OCI-M1 (cell line): ENCODE results near the gene LENG8.
"Not testable (repeated sequence)": the region's sequence is repeated elsewhere in the genome, so short reads cannot be mapped to it uniquely, and the experiment has no call there.

Source experiments
- DNase-seq: peaks from one replicate; lab custom pipeline; 2025; lab: John Stamatoyannopoulos, UW

LENG8 gene

DNA sequence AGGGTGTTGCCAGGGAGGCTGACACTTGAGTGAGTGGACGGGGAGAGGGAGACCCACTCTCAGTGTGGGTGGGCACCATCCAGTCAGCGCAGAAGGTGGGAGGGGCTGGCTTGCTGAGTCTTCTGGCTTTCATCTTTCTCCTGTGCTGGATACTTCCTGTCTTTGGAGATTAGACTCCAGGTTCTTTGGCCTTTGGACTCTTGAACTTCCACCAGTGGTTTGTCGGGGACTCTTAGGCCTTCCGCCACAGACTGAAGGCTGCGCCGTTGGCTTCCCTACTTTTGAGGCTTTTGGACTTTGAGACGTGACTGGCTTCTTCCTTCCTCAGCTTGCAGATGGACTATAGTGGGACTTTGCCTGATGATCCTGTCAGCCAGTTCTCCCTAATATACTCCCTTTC, 4.3 kb upstream of the LENG8 start:
- no peak for DNase-seq

DNA sequence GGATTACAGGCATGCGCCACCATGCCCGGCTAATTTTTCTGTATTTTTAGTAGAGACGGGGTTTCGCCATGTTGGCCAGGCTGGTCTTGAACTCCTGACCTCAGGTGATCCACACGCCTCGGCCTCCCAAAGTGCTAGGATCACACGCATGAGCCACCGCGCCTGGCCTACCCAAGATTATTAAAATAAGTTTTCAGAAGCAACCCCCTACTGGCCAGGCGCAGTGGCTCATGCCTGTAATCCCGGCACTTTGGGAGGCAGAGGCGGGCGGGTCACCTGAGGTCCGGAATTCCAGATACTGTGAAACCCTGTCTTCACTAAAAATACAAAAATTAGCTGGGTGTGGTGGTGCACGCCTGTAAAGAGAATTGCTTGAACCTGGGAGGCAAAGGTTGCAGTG, 2.6 kb upstream of the LENG8 start:
- DNase-seq: not testable (repeated sequence)

DNA sequence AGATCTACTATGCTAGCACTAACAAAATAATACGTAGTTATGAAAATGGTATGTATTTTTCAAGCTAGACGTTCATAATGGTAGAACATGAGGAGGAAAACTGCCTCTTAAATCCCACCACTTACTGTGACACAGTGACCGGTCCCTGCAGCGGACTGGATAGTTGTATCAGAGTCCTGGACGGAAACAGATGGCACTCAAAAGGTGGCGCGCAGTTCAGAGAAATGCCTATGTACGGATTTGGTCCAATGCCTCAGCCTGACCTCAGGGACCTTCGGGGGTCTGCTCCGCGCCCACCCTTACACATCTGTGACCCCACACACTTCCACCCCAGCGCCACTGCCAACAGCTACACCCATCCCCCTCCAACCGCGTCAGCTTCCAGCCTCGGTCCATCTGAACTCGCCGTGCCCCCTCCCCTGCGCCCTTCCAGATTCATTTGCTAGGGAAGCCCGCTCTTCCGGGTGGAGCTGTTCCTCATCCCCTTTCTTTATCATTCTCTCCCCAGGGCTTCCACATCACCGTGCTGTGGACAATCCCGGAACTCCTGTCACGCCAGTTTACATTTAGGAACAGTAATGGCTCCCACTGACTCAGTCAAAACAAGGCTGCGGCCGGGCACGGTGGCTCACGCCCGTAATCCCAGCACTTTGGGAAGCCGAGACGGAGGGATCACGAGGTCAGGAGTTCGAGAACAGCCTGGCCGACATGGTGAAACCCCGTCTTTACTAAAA, 792 bp upstream of the LENG8 start:
- DNase-seq: peak; percentile 75

DNA sequence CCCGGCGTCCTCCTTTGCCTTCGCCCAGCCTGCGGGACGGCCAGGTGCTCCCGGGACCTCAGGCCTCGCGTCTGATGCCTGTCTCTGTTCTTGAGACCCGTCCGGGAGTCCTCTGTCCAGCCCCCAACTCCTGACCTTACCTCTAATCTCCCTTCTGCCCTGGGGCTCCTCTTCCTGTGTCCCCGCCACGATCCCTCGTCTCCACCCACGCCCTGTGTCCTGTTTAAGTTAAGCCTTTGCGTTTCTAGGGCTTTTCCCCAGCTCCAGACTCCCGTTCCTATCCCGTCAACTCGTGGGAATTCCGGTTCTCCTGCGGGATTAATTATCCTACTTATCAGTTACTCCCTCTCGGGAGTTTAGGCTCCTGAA, 686 bp downstream of the LENG8 start:
- DNase-seq: no peak

DNA sequence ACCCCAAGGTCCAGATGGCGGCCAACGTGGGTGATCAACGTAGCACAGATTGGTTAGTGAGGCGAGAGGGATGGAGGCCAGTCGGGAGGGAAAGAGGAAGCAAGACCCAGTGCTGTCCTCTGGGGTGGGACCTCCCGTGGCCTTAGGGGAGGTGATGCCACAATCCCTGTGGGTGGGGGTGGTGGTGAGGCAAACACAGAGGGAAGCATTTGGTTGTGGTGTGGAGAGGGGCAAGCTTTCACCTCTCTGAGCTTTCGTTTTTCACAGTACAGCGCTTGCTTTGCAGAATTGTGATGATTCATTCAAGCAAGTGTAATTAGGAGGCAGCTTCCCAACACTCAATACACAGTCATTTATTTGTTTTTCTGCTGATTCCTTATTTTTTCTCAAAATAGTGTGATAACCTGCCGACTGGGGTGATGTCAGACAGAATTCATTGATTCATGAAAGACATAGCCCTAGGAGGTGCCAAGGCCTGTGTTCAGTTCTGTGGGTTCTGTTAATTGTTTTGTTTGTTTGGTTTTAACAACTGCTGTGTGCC, 2.4 kb downstream of the LENG8 start:
- peak; percentile 60 for DNase-seq

DNA sequence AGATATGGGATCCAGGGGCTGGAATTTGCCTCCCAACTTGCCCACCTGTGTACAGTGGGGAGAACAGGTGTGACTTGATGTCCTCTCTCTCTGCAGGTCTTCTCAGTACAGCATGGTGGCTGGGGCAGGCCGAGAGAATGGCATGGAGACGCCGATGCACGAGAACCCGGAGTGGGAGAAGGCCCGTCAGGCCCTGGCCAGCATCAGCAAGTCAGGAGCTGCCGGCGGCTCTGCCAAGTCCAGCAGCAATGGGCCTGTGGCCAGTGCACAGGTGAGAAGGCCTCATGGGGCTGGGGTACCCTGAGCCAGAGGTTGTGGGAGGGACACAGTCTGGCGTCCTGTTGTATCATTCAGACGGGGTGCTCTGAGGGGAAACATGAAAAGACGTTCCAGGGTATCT, 3.0 kb downstream of the LENG8 start:
- DNase-seq: no peak

DNA sequence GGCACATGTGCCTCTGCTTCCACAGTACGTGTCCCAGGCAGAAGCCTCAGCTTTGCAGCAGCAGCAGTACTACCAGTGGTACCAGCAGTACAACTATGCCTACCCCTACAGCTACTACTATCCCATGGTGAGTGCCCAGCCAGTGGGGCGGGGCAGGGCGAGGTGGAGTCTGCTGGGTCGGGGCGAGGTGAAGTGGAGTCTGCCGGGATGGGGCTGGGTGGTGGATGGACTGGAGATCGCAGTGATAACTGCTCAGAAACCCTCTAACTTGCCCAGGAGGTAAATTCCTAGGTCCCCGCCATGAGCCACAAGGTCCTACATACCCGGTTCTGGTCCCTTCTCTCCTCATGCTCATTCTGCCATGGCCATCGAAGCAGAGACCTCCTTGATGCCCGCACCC, 3.6 kb downstream of the LENG8 start:
- no peak for DNase-seq

DNA sequence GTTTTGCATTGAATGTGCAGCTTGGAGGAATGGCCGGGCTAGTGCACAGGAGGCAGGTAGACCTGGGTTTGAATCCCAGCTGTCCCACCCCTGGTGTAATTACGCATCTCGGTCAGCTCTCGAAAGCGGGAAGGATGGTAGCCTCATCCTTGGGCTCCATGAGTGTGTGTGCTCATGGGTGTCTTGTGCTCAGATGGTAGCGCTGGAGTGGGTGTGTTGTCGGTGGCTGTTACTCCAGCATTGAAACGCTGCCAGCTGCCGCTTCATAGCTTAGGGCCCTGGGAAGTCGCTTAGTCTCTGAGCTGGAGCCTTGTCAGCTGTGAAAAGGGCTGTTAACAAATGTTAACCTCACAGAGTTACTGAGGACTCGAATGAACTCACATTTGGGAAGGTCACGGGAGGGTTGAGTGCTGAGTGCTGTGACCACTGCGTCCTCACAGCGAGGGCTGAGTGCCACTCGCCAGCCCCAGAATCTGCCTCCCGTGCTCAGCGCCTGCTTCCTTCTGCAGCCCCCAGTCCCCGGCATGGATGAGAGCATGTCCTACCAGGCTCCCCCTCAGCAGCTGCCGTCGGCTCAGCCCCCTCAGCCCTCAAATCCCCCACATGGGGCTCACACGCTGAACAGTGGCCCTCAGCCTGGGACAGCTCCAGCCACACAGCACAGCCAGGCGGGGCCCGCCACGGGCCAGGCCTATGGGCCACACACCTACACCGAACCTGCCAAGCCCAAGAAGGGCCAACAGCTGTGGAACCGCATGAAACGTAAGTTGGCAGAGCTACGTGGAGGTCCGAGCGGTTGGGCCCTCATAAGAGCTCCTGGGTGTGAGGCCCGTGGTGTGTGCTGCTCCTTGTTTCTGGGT, 5.2 kb downstream of the LENG8 start:
- no peak for DNase-seq

DNA sequence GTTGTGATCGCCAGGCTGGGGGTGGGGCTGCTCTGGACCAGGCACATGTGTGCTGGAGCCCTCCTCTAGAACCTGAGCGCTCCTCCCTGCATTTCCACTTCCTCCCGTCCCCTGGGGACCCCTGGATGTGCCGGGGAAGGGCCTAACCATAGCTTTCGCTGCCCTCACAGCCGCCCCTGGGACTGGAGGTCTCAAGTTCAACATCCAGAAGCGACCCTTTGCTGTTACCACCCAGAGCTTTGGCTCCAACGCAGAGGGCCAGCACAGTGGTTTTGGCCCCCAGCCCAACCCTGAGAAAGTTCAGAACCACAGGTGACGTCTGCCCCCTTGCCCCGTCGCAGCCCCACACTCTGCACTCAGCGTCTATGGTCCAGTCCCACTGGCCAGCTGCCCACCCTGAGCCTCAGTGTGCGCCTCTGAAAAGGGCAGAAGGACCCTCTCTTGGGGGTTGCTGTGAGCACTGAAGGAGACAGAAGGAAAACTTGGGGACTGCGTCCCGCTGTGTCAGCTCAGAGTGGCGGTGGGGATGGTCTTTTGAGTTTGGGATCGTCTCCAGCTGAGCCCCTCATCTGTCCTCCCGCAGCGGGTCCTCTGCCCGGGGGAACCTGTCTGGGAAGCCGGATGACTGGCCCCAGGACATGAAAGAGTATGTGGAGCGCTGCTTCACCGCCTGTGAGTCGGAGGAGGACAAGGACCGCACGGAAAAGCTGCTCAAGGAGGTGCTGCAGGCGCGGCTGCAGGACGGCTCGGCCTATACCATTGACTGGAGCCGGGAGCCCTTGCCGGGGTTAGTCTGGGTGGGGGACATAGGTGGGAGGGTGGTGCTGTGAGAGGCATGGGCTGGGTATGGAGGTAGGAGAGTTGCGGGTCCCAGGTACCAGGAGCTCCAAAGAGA, 6.0 kb downstream of the LENG8 start:
- DNase-seq: no peak

DNA sequence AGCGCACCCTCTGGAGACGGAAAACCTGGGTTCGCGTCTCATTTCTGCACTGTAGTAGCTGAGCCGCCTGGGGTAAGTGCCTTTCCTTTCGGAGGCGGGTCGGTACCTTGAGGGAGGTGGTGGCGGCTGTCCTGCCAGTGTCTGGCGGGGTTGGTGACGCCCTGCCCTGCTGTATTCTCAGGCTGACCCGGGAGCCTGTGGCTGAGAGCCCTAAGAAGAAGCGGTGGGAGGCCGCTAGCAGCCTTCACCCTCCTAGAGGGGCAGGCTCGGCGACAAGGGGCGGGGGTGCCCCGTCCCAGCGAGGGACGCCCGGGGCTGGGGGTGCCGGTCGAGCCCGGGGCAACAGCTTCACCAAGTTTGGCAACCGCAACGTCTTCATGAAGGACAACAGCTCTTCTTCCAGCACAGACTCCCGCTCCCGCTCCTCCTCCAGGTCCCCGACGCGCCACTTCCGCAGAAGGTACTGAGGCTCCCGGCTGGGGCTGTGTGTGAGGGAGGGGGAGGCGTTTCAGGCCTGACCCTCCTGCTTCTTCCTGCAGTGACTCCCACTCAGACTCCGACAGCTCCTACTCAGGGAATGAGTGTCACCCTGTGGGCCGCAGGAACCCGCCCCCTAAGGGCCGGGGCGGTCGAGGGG, 6.9 kb downstream of the LENG8 start:
- no peak for DNase-seq

DNA sequence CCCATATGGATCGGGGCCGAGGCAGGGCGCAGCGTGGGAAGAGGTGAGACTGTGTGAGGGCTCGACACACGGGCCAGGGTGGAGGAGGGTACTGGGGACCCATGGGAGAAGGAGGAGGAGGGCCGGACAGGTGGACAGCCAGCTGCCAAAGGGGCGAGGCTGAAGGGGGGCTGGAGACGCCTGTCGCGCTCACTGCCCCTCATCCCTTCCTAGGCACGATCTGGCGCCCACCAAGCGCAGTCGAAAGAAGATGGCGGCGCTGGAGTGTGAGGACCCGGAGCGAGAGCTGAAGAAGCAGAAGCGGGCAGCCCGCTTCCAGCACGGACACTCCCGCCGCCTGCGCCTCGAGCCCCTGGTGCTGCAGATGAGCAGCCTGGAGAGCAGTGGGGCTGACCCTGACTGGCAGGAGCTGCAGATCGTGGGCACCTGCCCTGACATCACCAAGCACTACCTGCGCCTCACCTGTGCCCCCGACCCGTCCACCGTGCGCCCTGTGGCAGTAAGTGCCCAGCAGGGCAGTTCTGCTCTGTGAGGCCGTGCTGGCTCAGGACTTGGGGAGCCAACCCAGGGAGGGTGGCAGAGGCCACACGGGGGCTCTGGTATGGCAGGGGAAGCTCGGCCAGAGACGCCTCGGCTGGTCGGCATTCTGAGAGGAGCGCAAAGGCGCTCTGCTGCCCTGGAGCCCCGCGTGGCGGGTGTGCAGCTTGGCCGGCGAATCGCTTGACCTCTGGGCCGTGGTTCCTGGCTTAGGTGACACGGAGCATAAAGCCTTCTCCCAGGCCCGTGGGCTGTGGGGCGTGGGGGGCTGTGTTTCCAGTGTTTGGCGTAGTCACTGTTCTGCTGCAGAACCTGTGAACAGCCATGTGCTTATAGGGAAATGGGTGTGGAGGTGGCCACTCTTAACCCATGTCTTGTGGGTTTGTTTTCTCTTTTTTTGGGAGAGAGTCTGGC, 7.7 kb downstream of the LENG8 start:
- no peak for DNase-seq

DNA sequence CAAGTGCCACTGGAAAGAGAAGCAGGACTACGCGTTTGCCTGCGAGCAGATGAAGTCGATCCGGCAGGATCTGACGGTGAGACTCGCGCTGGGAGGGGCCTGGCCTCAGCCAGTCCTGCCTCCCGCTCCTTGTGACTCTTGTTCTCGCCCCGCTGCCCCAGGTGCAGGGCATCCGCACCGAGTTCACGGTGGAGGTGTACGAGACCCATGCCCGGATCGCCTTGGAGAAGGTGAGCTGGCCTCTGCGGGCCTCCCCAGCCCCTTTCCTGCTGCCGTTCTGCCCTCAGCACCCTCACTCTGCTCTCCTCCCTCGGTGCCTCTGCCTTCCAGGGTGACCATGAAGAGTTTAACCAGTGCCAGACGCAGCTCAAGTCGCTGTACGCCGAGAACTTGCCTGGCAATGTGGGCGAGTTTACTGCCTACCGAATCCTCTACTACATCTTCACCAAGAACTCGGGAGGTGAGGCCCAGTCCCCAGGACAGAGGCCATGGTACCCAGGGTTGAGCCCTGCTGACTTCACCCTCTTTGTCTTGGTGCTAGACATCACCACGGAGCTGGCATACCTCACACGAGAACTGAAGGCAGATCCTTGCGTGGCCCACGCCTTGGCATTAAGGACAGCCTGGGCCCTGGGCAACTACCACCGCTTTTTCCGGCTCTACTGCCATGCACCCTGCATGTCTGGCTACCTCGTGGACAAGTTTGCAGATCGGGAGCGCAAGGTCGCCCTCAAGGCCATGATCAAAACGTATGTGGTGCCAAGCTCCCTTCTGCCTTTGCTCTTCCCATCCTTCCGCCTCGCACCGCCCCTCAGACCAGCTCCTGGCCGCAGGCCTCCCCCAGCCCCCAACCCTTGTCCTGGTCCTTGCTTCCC, 9.0 kb downstream of the LENG8 start:
- no peak for DNase-seq

DNA sequence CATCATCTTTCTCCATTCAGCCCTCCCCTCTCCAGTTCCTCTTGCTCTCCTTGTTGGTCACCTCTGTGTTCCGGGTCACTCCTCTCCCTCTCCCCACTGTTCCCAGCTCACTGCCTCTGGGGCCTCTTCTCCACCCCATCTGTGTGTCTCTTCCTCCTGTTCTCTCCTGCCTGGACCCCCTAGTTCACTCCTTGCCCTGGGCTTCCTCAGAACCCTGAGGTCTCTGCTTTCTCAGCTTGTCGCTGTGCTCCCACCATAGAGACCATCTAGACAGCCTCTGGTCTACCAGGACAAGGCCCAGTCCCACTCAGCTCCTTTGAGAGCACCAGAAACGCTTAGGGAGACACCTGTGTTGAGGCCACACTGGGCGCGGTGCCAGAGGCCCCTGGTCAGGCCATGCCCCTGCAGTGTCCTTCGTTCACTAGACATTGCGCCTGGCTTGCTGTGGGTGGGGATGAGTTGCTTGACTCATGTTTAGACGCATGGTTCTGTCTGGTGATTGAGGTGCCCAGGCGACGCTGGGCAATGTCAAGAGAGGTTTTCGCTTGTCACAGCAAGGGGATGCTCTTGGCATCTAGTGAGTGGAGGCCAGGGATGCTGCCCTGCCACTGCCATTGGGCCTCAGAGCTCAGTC, 9.8 kb downstream of the LENG8 start:
- DNase-seq: no peak

DNA sequence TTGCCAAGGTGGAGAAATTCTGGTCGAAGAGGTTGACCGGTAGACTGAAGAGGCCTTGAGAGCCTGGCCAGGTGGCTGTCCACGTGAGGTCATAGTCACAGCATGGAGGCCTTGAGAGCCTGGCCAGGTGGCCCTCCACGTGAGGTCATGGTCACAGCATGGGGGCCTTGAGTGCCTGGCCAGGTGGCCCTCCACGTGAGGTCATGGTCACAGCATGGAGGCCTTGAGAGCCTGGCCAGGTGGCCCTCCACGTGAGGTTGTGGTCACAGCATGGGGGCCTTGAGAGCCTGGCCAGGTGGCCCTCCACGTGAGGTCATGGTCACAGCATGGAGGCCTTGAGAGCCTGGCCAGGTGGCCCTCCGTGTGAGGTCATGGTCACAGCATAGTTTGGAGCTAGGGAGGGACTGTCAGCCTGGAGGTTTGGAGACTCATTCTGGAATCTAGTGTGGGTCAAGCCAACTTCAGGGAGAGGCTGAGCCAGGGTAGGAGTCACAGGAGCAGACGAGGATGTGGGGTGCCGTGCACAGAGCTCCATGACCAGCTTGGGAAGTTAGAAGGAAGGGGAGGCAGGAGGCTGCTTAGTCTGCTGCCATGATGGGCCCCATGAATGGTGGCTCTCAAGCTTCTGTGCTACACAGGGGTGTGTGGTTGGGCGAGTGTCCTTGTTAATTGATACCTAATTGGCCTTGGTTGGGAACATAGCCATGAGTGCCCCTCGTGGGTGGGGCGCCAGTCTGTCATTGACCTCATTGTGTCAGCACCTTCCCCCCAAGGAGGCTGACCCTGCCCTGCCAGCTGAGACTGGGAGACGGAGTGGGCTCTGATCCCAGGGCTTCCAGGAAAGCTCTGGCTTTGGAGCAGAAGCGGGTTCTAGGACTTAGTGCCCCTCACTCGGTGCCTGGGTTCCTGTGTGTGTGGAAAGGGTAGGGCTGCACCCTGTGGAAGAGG, 10.6 kb downstream of the LENG8 start:
- no peak for DNase-seq

DNA sequence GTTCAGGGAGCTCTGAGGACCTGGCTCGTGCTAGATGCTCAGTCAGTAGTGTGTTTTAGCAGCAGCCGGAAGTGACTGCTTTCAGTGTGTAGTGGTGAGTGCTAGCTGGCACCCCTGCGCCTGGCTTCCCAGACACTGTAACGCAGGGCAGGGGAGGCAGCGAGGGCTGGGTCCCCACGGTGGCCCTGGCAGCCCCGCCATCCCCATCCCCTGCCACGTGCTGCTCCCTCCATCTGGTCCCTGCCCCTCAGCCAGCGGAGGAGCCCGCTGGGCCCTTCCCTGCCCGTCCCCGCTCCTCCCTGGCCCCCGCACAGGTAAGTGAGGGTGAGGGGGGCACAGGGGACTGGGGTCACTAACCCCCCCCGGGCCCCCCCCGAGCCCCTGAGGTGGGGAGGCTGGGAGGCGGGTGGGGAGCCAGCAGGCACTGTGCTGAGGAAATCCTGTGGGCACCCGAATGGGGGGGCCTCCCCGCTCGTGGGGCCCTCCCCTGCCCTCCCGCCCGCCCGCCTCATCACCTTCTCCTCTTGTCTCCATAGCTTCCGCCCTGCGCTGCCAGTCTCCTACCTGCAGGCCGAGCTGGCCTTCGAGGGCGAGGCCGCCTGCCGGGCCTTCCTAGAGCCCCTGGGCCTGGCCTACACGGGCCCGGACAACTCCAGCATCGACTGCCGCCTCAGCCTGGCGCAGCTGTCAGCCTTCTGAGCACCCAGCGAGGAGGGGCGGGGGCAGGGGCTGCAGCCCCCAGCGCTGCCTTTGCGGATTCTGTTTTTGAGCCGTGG, 11.4 kb downstream of the LENG8 start:
- no peak for DNase-seq

DNA sequence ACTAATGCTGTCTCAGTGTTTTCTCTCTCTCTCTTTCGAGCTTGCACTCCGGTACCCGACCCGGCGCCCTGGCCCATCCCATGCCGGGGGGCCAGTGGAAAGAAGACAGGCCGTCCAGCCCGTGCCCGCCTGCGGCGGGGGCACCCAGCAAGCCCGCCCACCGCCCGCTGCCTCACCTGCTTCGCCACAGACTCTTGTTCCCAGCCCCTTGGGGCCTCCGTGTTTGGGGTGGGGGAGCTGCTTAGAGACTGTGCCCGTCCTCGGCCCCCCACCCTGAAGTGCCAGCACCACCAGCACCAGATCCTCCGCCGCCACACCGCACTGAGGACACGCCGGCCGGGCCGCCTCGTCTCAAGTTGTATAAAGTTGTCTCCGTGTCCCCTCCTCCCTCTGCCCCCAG, 12.2 kb downstream of the LENG8 start:
- DNase-seq: no peak

DNA sequence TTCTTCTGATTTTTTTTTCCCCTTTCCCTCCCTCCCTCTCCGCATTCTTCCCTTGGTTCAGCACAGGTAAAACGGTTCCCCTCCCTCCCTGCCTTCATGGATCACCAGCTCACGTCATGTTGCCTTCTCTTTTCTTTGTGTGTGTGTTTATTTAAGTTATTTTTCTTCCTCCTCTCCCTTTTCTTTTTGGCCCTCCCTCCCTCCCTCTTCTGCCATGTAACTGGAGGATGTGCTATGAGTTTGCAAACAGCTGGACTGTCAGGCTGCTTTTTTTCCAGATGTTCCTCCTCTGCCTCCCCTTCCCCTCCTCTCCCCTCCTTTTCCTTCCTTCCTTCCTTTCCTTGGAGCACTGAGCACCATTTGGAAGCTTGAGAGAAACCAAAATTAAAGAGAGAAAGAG, 12.6 kb downstream of the LENG8 start:
- no peak for DNase-seq
